ENCODE measurements around the gene RTP2.
A peak's percentile ranks its signal among the peaks of the same experiment; 100 is the strongest.

DNA sequence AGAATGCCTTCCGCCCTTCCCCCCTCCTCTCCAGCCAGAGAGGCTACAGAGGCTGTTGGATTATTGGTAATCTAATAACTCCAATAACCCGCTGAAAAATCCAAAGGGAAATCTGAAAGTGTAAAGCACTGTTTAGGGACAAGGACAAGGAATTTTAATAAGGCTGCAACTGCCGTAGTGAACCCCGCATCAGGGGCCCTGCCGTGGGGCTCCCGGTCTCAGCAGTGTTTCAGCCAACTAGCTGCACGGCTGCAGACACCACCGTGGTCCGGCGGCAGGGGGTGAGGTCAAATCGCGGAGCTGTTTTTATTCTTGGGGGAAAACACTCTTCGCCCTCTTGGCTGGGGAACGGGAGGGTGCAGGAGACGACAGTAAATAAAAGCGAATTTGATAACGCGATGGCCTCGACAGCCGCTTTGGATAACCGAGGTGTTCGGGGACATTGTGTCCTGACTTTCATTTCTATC lies 36.8 kb upstream of the RTP2 start:
- TF ChIP-seq, protein P1, sequence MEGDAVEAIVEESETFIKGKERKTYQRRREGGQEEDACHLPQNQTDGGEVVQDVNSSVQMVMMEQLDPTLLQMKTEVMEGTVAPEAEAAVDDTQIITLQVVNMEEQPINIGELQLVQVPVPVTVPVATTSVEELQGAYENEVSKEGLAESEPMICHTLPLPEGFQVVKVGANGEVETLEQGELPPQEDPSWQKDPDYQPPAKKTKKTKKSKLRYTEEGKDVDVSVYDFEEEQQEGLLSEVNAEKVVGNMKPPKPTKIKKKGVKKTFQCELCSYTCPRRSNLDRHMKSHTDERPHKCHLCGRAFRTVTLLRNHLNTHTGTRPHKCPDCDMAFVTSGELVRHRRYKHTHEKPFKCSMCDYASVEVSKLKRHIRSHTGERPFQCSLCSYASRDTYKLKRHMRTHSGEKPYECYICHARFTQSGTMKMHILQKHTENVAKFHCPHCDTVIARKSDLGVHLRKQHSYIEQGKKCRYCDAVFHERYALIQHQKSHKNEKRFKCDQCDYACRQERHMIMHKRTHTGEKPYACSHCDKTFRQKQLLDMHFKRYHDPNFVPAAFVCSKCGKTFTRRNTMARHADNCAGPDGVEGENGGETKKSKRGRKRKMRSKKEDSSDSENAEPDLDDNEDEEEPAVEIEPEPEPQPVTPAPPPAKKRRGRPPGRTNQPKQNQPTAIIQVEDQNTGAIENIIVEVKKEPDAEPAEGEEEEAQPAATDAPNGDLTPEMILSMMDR (IDR thresholded peaks at IDR 0.05): peak in 1 of 3 donors; percentile 3
- TF ChIP-seq POLR2A (IDR thresholded peaks at IDR 0.05) (no peak), EP300 (IDR thresholded peaks at IDR 0.05) (no peak)
